GM12892 (cell line): Measurements from ENCODE around the gene ARRDC2.

Source experiments
- POLR2A ChIP-seq: IDR thresholded peaks from 2 replicates; pipeline ENCODE4 v1.6.1; 2011; ENCODE audit warnings: low read depth, low read length, control low read depth
- POLR2AphosphoS5 ChIP-seq: IDR thresholded peaks from 2 replicates; pipeline ENCODE4 v1.6.1; 2011; ENCODE audit warnings: low read depth, low read length, control low read depth
- TAF1 ChIP-seq: IDR thresholded peaks from 2 replicates; pipeline ENCODE4 v1.6.1; 2011; ENCODE audit warnings: low read depth, mild to moderate bottlenecking, control low read depth, low read length, borderline replicate concordance

GRCh38 chr19:18051887-18052286, 43.9 kb downstream of the ARRDC2 start:
- TF ChIP-seq TAF1: no peak
- no peak for TF ChIP-seq POLR2A
- no peak for TF ChIP-seq POLR2AphosphoS5
